ENCODE results near the gene TKFC.

The TKFC gene

GRCh38 chr11:61350336-61350735 lies 17.3 kb downstream of the TKFC start:
- no peak for ATAC-seq

GRCh38 chr11:61350803-61351202 lies 17.8 kb downstream of the TKFC start:
- no peak for ATAC-seq
- TF ChIP-seq SNAI2 (CRISPR knock-in tag; IDR thresholded peaks at IDR 0.05), result no peak
- no peak for TF ChIP-seq ZNF565 (CRISPR knock-in tag; conservative IDR thresholded peaks at IDR 0.05; ENCODE audit: low read depth)
- TF ChIP-seq CSDC2 (CRISPR knock-in tag; IDR thresholded peaks at IDR 0.05), result no peak
- no peak for TF ChIP-seq OSR1 (CRISPR knock-in tag; IDR thresholded peaks at IDR 0.05)
- TF ChIP-seq CSRNP3 (CRISPR knock-in tag; IDR thresholded peaks at IDR 0.05), result no peak
- no peak for TF ChIP-seq ISL1 (CRISPR knock-in tag; IDR thresholded peaks at IDR 0.05)
- TF ChIP-seq PATZ1 (CRISPR knock-in tag; IDR thresholded peaks at IDR 0.05; ENCODE audit: borderline replicate concordance), result no peak
- TF ChIP-seq ARNTL (CRISPR knock-in tag; IDR thresholded peaks at IDR 0.05; ENCODE audit: borderline replicate concordance, low read depth), result no peak
- no peak for TF ChIP-seq TCF4 (CRISPR knock-in tag; IDR thresholded peaks at IDR 0.05; ENCODE audit: borderline replicate concordance)
- TF ChIP-seq RARB (CRISPR knock-in tag; IDR thresholded peaks at IDR 0.05), result no peak
- TF ChIP-seq ESRRG (CRISPR knock-in tag; IDR thresholded peaks at IDR 0.05), result no peak
- no peak for TF ChIP-seq TOX (CRISPR knock-in tag; IDR thresholded peaks at IDR 0.05; ENCODE audit: borderline replicate concordance)
- no peak for TF ChIP-seq ZNF8 (CRISPR knock-in tag; IDR thresholded peaks at IDR 0.05)
- TF ChIP-seq GLIS3 (CRISPR knock-in tag; IDR thresholded peaks at IDR 0.05), result no peak
- no peak for TF ChIP-seq ZNF70 (CRISPR knock-in tag; IDR thresholded peaks at IDR 0.05)
- TF ChIP-seq ZFP3 (CRISPR knock-in tag; IDR thresholded peaks at IDR 0.05), result no peak
- no peak for TF ChIP-seq ZC3H10 (CRISPR knock-in tag; IDR thresholded peaks at IDR 0.05)
- TF ChIP-seq CREB5 (CRISPR knock-in tag; IDR thresholded peaks at IDR 0.05; ENCODE audit: low read depth), result no peak
- no peak for TF ChIP-seq TSHZ2 (CRISPR knock-in tag; IDR thresholded peaks at IDR 0.05)

More at GRCh38 chr11:61350336-61350735, 17.3 kb downstream of the TKFC start:
- TF ChIP-seq ZNF8 (CRISPR knock-in tag; IDR thresholded peaks at IDR 0.05), result no peak

- ATAC-seq, result no peak
Measured at GRCh38 chr11:61352038-61352437, 19.0 kb downstream of the TKFC start.

More at GRCh38 chr11:61352038-61352437, 19.0 kb downstream of the TKFC start:
- TF ChIP-seq ISL1 (CRISPR knock-in tag; IDR thresholded peaks at IDR 0.05) (no peak), ZNF565 (CRISPR knock-in tag; conservative IDR thresholded peaks at IDR 0.05; ENCODE audit: low read depth) (no peak), GLIS3 (CRISPR knock-in tag; IDR thresholded peaks at IDR 0.05) (no peak), BACH2 (CRISPR knock-in tag; IDR thresholded peaks at IDR 0.05; ENCODE audit: borderline replicate concordance) (no peak), SNAI2 (CRISPR knock-in tag; IDR thresholded peaks at IDR 0.05) (no peak), ZNF8 (CRISPR knock-in tag; IDR thresholded peaks at IDR 0.05) (no peak), OSR1 (CRISPR knock-in tag; IDR thresholded peaks at IDR 0.05) (no peak), ZNF70 (CRISPR knock-in tag; IDR thresholded peaks at IDR 0.05) (no peak), ZFP3 (CRISPR knock-in tag; IDR thresholded peaks at IDR 0.05) (no peak), TOX (CRISPR knock-in tag; IDR thresholded peaks at IDR 0.05; ENCODE audit: borderline replicate concordance) (no peak), TSHZ2 (CRISPR knock-in tag; IDR thresholded peaks at IDR 0.05) (no peak), PATZ1 (CRISPR knock-in tag; IDR thresholded peaks at IDR 0.05; ENCODE audit: borderline replicate concordance) (no peak), PPARA (CRISPR knock-in tag; IDR thresholded peaks at IDR 0.05; ENCODE audit: borderline replicate concordance) (no peak)

Measured in SK-N-SH treated with all-trans-retinoic acid at 6 μM for 48 hours (cell line).